K562 (cell line): ENCODE results near the gene DDIT3. TPM values are rescaled to one million over a fixed set of nuclear protein-coding genes. Genes with fewer than 3 reads are reported as not detected.
A peak's percentile ranks its signal among the peaks of the same experiment; 100 is the strongest.

Experiments used
- CBX1 ChIP-seq: sonication (generic); IDR thresholded peaks from 2 replicates; pipeline ENCODE4 v1.6.1; 2016; ENCODE audit warnings: antibody characterized with exemption, low read depth, mild to moderate bottlenecking
- CC2D1A ChIP-seq: fragments of 450-650 bp; IDR thresholded peaks from 2 replicates; pipeline ENCODE4 v1.6.1; 2017; ENCODE audit warnings: mild to moderate bottlenecking
- CEBPG ChIP-seq, 3 experiments: fragments of 200-800 bp in 1 of 3; sonication (Bioruptor generic) in 1 of 3; sonication (generic) in 1 of 3; formaldehyde crosslinking in 1 of 3; IDR thresholded peaks in 2 of 3; conservative IDR thresholded peaks in 1 of 3; 2 replicates each; pipeline versions ENCODE4 v1.6.1 to v1.8.0; 2016 to 2022; ENCODE audit warnings: missing compliant biosample characterization in 2 of 3, missing genetic modification characterization in 2 of 3, mild to moderate bottlenecking in 1 of 3, missing genetic modification reagents in 1 of 3
- CXXC5 ChIP-seq: fragments of 250-450 bp; sonication (Bioruptor Pico); IDR thresholded peaks from 2 replicates; pipeline ENCODE4 v1.8.0; 2022; ENCODE audit warnings: inconsistent platforms, mild to moderate bottlenecking, moderate library complexity
- ELF2 ChIP-seq: fragments of 250-450 bp; sonication (Bioruptor Pico); IDR thresholded peaks from 2 replicates; pipeline ENCODE4 v1.5.0; 2021; ENCODE audit warnings: mild to moderate bottlenecking
- HDAC2 ChIP-seq: fragments of 450-650 bp; IDR thresholded peaks from 2 replicates; pipeline ENCODE4 v1.6.1; 2016; ENCODE audit warnings: mild to moderate bottlenecking
- JUN ChIP-seq, 2 experiments: sonication (generic) in 1 of 2; formaldehyde crosslinking in 1 of 2; IDR thresholded peaks; 2 replicates each; pipeline versions ENCODE4 v1.6.1 to v1.8.0; 2012 to 2022; ENCODE audit warnings: borderline replicate concordance in 2 of 2, mild to moderate bottlenecking in 2 of 2, improper control_type of control experiment in 1 of 2, low read depth in 1 of 2, low read length in 1 of 2, missing genetic modification reagents in 1 of 2
- KAT7 ChIP-seq: sonication (generic); formaldehyde crosslinking; IDR thresholded peaks from 2 replicates; pipeline ENCODE4 v1.8.0; 2022; ENCODE audit warnings: missing genetic modification reagents, mild to moderate bottlenecking, borderline replicate concordance
- MCM5 ChIP-seq: fragments of 450-650 bp; IDR thresholded peaks from 2 replicates; pipeline ENCODE4 v1.6.1; 2016; ENCODE audit warnings: low read depth
- MTA2 ChIP-seq: fragments of 450-650 bp; IDR thresholded peaks from 2 replicates; pipeline ENCODE4 v1.6.1; 2016; ENCODE audit warnings: low read depth
- MXI1 ChIP-seq: IDR thresholded peaks from 2 replicates; pipeline ENCODE4 v1.6.1; 2011; ENCODE audit warnings: low read depth, mild to moderate bottlenecking, improper control_type of control experiment, low read length
- NFIC ChIP-seq: fragments of 450-650 bp; IDR thresholded peaks from 2 replicates; pipeline ENCODE4 v1.6.1; 2017; ENCODE audit warnings: mild to moderate bottlenecking, inconsistent platforms
- SP1 ChIP-seq: sonication (generic); formaldehyde crosslinking; IDR thresholded peaks from 2 replicates; pipeline ENCODE4 v1.8.1; 2022; ENCODE audit warnings: mild to moderate bottlenecking, missing genetic modification reagents
- SRSF3 ChIP-seq: fragments of 200-400 bp; formaldehyde crosslinking; IDR thresholded peaks from 2 replicates; pipeline ENCODE4 v1.6.1; 2016; ENCODE audit warnings: mild to moderate bottlenecking, low read length, moderate library complexity; ENCODE audit not compliant: insufficient read depth
- TRIM24 ChIP-seq, 2 experiments: fragments of 450-650 bp; IDR thresholded peaks; 2 replicates each; pipeline ENCODE4 v1.6.1; 2016
- ZNF12 ChIP-seq: sonication (generic); formaldehyde crosslinking; IDR thresholded peaks from 2 replicates; pipeline ENCODE4 v1.4.0; 2020; ENCODE audit warnings: mild to moderate bottlenecking, missing genetic modification reagents
- ZNF431 ChIP-seq: sonication (generic); formaldehyde crosslinking; IDR thresholded peaks from 2 replicates; pipeline ENCODE4 v1.8.0; 2022; ENCODE audit warnings: mild to moderate bottlenecking, missing genetic modification reagents
- ZNF76 ChIP-seq: fragments of 250-450 bp; sonication (Bioruptor Pico); IDR thresholded peaks from 2 replicates; pipeline ENCODE4 v1.4.0; 2020; ENCODE audit warnings: mild to moderate bottlenecking, moderate library complexity, borderline replicate concordance
- polyA plus RNA-seq, 8 experiments: library from polyadenylated mRNA; depleted of rRNA in 4 of 8; stranded (reverse) in 5 of 8; unstranded in 3 of 8; fragments of >200 nt; fragmentation: Nextera tagmentation in 2 of 8; fragmentation: Illumina TruSeq in 1 of 8; extraction: Ambion mirVana in 2 of 8; extraction: Trizol in 1 of 8; gene quantifications; 2 replicates each; pipeline versions ENCODE4 v1.2.1 to v1.2.3, GENCODE V29; 2011 to 2014; ENCODE audit warnings: inconsistent platforms in 1 of 8, missing spikeins in 1 of 8
- total RNA-seq, 7 experiments: library from RNA; depleted of rRNA in 6 of 7; stranded (reverse); fragments of >200 nt in 6 of 7; fragmentation: Illumina TruSeq in 2 of 7; extraction: Trizol in 2 of 7; gene quantifications; 2 replicates each; pipeline versions ENCODE4 v1.2.1 to v1.2.3, GENCODE V29; 2011 to 2021; ENCODE audit warnings: low replicate concordance in 1 of 7
- TF ChIP-seq, protein P1 (sequence below): fragments of 450-650 bp; IDR thresholded peaks from 2 replicates; pipeline ENCODE4 v1.6.1; 2016; ENCODE audit warnings: mild to moderate bottlenecking
- TF ChIP-seq, protein P2 (sequence below): fragments of 200-800 bp; sonication (Bioruptor generic); IDR thresholded peaks from 2 replicates; pipeline ENCODE4 v1.6.1; 2017; ENCODE audit warnings: missing genetic modification characterization, missing compliant biosample characterization
- TF ChIP-seq, protein P3 (sequence below), 3 experiments: fragments of 200-800 bp in 1 of 3; sonication (Bioruptor generic) in 1 of 3; sonication (generic) in 1 of 3; formaldehyde crosslinking in 1 of 3; IDR thresholded peaks; 2 replicates each; pipeline versions ENCODE4 v1.6.1 to v1.8.0; 2016 to 2022; ENCODE audit warnings: mild to moderate bottlenecking in 2 of 3, missing compliant biosample characterization in 2 of 3, missing genetic modification characterization in 2 of 3, missing genetic modification reagents in 1 of 3
- TF ChIP-seq, protein P4 (sequence below): fragments of 250-450 bp; sonication (Bioruptor Pico); IDR thresholded peaks from 2 replicates; pipeline ENCODE4 v1.8.0; 2021; ENCODE audit warnings: borderline replicate concordance, mild to moderate bottlenecking, moderate library complexity; ENCODE audit not compliant: poor library complexity, severe bottlenecking

The DDIT3 gene
- total and polyA plus RNA-seq, 9 of the 15 experiments (the other 6 are each of a cell fraction or from before 2014, with no cell fraction given), result 59.1 to 272 (median 89.9) TPM

DNA sequence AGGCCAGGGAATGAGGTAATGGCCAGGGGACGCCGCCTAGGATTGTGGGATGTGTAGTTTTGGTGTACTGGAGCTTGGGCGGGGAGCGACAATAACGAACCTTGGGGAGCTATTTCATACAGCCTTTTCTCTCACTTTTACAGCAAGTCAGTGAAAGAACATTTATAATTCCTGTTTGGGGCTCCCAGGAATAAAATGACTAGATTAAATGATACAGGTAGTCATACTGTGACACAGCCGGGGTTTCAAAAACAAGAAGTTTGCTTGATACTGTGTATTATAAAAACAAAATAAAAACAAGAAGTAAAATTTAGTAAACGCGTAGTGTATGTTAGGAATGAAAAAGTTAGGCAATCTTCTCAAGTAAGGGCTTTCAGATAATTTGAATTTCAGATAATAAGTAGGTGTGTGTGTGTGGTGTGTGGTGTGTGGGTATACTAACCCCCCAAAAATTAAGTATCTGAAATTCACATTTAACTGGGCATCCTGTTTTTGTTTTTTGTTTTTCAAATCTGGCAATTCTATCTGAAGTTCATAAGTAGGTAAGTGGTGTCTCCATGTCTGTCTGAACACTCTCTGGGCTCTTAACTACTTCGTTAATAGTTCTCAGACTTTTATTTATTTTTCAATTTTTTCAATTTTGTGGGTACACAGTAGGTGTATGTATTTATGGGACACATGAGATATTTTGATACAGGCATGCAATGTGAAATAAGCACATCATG, 27.1 kb upstream of the DDIT3 start (continued):
- TF ChIP-seq MTA2, result no peak
- TF ChIP-seq CBX1, result no peak
- no peak for TF ChIP-seq MXI1
- TF ChIP-seq KAT7 (CRISPR knock-in tag), result peak; percentile 67; the same call in 1 of the 2 replicates
- TF ChIP-seq, protein P1, sequence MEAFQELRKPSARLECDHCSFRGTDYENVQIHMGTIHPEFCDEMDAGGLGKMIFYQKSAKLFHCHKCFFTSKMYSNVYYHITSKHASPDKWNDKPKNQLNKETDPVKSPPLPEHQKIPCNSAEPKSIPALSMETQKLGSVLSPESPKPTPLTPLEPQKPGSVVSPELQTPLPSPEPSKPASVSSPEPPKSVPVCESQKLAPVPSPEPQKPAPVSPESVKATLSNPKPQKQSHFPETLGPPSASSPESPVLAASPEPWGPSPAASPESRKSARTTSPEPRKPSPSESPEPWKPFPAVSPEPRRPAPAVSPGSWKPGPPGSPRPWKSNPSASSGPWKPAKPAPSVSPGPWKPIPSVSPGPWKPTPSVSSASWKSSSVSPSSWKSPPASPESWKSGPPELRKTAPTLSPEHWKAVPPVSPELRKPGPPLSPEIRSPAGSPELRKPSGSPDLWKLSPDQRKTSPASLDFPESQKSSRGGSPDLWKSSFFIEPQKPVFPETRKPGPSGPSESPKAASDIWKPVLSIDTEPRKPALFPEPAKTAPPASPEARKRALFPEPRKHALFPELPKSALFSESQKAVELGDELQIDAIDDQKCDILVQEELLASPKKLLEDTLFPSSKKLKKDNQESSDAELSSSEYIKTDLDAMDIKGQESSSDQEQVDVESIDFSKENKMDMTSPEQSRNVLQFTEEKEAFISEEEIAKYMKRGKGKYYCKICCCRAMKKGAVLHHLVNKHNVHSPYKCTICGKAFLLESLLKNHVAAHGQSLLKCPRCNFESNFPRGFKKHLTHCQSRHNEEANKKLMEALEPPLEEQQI, result no peak
- TF ChIP-seq ZNF76, result no peak
- no peak for TF ChIP-seq TRIM24 (IDR thresholded peaks at IDR 0.05)
- TF ChIP-seq MCM5, result no peak
- TF ChIP-seq HDAC2, result no peak
- peak; percentile 32; the same call in 1 of the 2 replicates for TF ChIP-seq CXXC5 (CRISPR knock-in tag)
- TF ChIP-seq, protein P2, sequence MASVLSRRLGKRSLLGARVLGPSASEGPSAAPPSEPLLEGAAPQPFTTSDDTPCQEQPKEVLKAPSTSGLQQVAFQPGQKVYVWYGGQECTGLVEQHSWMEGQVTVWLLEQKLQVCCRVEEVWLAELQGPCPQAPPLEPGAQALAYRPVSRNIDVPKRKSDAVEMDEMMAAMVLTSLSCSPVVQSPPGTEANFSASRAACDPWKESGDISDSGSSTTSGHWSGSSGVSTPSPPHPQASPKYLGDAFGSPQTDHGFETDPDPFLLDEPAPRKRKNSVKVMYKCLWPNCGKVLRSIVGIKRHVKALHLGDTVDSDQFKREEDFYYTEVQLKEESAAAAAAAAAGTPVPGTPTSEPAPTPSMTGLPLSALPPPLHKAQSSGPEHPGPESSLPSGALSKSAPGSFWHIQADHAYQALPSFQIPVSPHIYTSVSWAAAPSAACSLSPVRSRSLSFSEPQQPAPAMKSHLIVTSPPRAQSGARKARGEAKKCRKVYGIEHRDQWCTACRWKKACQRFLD (CRISPR knock-in tag), result peak; percentile 51; the same call in 1 of the 2 replicates
- peak; percentile 62; the same call in 1 of the 2 replicates for TF ChIP-seq ELF2 (CRISPR knock-in tag)
- no peak for TF ChIP-seq SRSF3
- TF ChIP-seq SP1 (CRISPR knock-in tag), result 0 out of 2 replicates have a peak, but pooled peaks have one; percentile 44
- TF ChIP-seq, protein P3, sequence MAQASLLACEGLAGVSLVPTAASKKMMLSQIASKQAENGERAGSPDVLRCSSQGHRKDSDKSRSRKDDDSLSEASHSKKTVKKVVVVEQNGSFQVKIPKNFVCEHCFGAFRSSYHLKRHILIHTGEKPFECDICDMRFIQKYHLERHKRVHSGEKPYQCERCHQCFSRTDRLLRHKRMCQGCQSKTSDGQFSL (CRISPR knock-in tag; IDR thresholded peaks at IDR 0.05), result no peak
- TF ChIP-seq, protein P3 (tag; IDR thresholded peaks at IDR 0.05), result no peak
- no peak for TF ChIP-seq ZNF12 (CRISPR knock-in tag)
- peak; percentile 93 for TF ChIP-seq JUN (IDR thresholded peaks at IDR 0.05; ENCODE audit: borderline replicate concordance, low read depth, low read length)
- TF ChIP-seq JUN (CRISPR knock-in tag; IDR thresholded peaks at IDR 0.05; ENCODE audit: borderline replicate concordance), result no peak
- TF ChIP-seq CC2D1A, result no peak
- TF ChIP-seq, protein P4, sequence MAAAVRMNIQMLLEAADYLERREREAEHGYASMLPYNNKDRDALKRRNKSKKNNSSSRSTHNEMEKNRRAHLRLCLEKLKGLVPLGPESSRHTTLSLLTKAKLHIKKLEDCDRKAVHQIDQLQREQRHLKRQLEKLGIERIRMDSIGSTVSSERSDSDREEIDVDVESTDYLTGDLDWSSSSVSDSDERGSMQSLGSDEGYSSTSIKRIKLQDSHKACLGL (CRISPR knock-in tag), result no peak
- no peak for TF ChIP-seq CEBPG (CRISPR knock-in tag; IDR thresholded peaks at IDR 0.05)
- peak; percentile 30 to 36; a peak in 1 of 4 replicates for TF ChIP-seq CEBPG (tag; conservative IDR thresholded peaks at IDR 0.05 in 1 of 2, IDR thresholded peaks at IDR 0.05 in 1 of 2)
- no peak for TF ChIP-seq ZNF431 (CRISPR knock-in tag)
- no peak for TF ChIP-seq NFIC
